PFSK-1 (cell line): ENCODE results near the gene MAN1A2. TPM values are rescaled to one million over a fixed set of nuclear protein-coding genes. Genes with fewer than 3 reads are reported as not detected.

Source experiments
- FOXP2 ChIP-seq: optimal IDR thresholded peaks from 2 replicates; pipeline ENCODE3; 2011; ENCODE audit warnings: borderline replicate concordance, control low read depth, inconsistent platforms; ENCODE audit not compliant: insufficient read depth; ENCODE audit errors: extremely low read length, extremely low read depth
- POLR2AphosphoS5 ChIP-seq: IDR thresholded peaks from 2 replicates; pipeline ENCODE4 v1.6.1; 2012; ENCODE audit warnings: low read depth, mild to moderate bottlenecking, control low read depth, low read length, moderate library complexity
- REST ChIP-seq, 2 experiments: IDR thresholded peaks; 2 replicates each; pipeline versions ENCODE4 v1.6.1 to v1.8.0; 2011 to 2012; ENCODE audit warnings: low read depth in 2 of 2, low read length in 2 of 2, control low read depth in 1 of 2, inconsistent platforms in 1 of 2, mild to moderate bottlenecking in 1 of 2, moderate library complexity in 1 of 2; ENCODE audit not compliant: insufficient read depth in 1 of 2
- SIN3A ChIP-seq: IDR thresholded peaks from 2 replicates; pipeline ENCODE4 v1.6.1; 2012; ENCODE audit warnings: mild to moderate bottlenecking, low read length, moderate library complexity, borderline replicate concordance; ENCODE audit not compliant: insufficient read depth
- TAF1 ChIP-seq: IDR thresholded peaks from 2 replicates; pipeline ENCODE4 v1.6.1; 2012; ENCODE audit warnings: low read length, control low read depth, borderline replicate concordance; ENCODE audit not compliant: insufficient read depth
- polyA plus RNA-seq: library from polyadenylated mRNA; unstranded; fragments of >200 nt; gene quantifications from one replicate; pipeline ENCODE4 v1.2.1, GENCODE V29; 2012; ENCODE audit warnings: low read depth, missing spikeins; ENCODE audit not compliant: insufficient read length

Gene MAN1A2
- 9.2 TPM for polyA plus RNA-seq

- peak; percentile 52; the same call in 1 of the 2 replicates for TF ChIP-seq TAF1
- peak; percentile 70 for TF ChIP-seq FOXP2
- TF ChIP-seq POLR2AphosphoS5 = peak; percentile 80
- peak; percentile 63; the same call in 1 of the 2 replicates for TF ChIP-seq SIN3A
- no peak for TF ChIP-seq REST (IDR thresholded peaks at IDR 0.05; ENCODE audit: insufficient read depth in 1 of 2, low read depth in 2 of 2, low read length in 2 of 2)
Observed at GRCh38 chr1:117367046-117368025, at the start of gene MAN1A2. Gene MAN1A2 (plus strand): TSS chr1:117367449. CDS start chr1:117368184, 735 bp downstream.

- TF ChIP-seq POLR2AphosphoS5 = no peak
- no peak for TF ChIP-seq REST (IDR thresholded peaks at IDR 0.05; ENCODE audit: insufficient read depth in 1 of 2, low read depth in 2 of 2, low read length in 2 of 2)
- TF ChIP-seq SIN3A = no peak
- TF ChIP-seq TAF1 = no peak
- no peak for TF ChIP-seq FOXP2
Observed at GRCh38 chr1:117318011-117318410, 49.2 kb upstream of the MAN1A2 start.

- TF ChIP-seq TAF1 (no peak), FOXP2 (no peak), POLR2AphosphoS5 (no peak), REST (IDR thresholded peaks at IDR 0.05; ENCODE audit: insufficient read depth in 1 of 2, low read depth in 2 of 2, low read length in 2 of 2) (no peak), SIN3A (no peak)
Observed at GRCh38 chr1:117318426-117318825, 48.8 kb upstream of the MAN1A2 start.

- TF ChIP-seq SIN3A (no peak), FOXP2 (no peak), POLR2AphosphoS5 (no peak), REST (IDR thresholded peaks at IDR 0.05; ENCODE audit: insufficient read depth in 1 of 2, low read depth in 2 of 2, low read length in 2 of 2) (no peak), TAF1 (no peak)
Observed at GRCh38 chr1:117320515-117320914, 46.7 kb upstream of the MAN1A2 start.
